GM21825 (cell line): ENCODE measurements around the gene KIAA0930.

Experiments
- ATAC-seq: cut with Tn5 transposase; IDR thresholded peaks from one replicate; pipeline ENCODE4 v1.9.1; 2021; ENCODE audit warnings: mild to moderate bottlenecking, moderate library complexity; ENCODE audit not compliant: unreplicated experiment

The KIAA0930 gene

DNA sequence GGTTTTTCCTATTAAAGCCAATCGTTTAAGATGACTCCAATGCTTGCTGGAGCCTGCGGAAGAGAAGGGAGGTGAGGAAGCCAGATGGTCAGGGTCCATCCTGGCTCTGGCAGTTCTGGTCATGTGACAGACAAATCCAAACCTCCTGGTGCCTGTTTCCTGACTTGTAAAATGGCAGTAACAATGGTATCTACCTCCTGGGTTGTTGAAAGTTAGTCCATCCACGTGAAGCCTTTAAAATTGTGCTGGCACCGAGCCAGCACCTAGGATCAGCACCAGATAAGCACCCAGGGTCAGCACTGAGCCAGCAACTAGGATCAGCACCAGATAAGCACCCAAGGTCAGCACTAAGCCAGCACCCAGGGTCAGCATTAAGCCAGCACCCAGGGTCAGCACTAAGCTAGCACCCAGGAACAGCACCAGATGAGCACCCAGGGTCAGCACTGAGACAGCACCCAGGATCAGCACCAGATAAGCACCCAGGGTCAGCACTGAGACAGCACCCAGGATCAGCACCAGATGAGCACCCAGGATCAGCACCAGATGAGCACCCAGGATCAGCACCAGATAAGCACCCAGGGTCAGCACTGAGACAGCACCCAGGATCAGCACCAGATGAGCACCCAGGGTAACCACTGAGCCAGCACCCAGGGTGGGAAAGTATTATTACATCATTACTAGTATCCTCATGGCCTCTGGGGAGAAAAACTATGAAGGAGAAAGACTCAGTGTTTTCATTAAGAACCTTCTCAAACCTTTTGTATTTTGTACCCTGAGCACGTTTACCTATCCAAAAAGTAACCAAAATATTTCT lies 17.2 kb downstream of the KIAA0930 start:
- no peak for ATAC-seq

DNA sequence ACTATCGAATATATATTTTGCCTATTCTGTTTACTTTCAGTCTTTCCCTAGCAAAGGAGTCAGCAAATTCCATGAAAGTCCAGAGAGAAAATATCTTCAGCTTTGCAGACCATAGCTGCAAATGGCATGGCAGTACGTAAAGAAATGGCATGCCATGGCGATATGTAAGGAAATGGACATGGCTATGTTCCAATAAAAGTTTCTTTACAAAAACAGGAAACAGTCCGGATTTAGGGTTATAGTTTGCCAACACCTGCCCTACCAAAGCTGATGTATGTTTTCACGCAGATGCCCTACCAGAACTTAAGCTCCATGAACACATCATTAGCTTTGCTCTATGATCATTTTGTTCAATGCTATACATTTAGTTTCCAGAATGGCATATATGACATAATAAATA lies 19.5 kb downstream of the KIAA0930 start:
- ATAC-seq, result no peak

DNA sequence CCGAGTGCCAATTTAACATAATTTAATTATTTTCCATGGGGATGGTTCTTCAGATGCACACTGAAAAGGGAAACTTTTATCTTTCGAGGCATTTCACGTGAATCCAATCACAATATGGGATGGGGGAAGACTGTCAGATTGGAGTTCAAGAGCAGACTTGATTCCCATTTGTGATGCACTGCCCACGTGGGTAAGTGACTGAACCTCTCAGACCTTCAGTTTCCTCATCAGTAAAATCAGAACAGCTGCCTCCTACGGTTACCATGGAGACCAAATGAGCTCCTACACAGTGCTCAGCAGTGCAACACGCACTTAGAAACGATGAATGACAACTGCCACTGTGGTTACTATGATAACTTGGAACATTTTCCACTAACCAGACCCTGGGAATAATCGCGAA lies 21.7 kb downstream of the KIAA0930 start:
- ATAC-seq, result no peak

DNA sequence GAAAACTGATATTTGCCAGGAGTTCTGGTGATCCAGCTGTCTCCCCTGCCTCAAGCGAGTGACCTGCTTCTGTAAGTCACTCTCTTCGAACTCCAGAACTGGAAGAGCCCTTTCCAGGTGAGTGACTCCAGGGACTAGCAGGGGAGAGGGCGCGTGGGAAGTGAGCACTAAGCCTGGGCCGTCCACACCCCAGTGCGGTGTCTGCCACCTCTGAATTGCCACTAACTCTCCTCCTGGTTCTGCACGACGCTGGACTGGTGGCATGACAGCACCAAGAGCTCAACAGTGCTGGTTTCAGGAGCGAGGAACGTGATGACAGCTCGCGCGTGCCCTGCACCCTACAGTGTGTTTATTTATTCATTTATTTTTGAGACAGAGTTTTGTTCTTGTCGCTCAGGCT lies 22.9 kb downstream of the KIAA0930 start:
- ATAC-seq, result no peak

DNA sequence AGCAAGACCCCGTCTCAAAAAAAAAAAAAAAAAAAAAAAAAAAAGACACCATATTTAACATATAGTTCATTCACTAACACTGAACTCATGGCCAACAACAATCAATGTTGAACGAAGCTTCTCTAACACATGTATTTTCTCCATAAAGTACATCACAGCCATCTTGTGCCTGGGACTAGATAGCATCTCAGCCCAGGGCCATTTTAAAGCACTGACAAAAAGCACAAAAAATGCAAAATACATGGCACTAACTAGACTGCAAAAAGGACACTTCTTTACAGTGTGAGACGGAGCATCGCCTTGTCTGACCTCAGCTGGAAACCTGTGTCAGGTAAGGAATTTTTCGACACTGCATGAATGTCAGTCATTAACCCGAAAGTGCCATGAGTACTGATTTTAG lies 23.3 kb downstream of the KIAA0930 start:
- ATAC-seq, result no peak

DNA sequence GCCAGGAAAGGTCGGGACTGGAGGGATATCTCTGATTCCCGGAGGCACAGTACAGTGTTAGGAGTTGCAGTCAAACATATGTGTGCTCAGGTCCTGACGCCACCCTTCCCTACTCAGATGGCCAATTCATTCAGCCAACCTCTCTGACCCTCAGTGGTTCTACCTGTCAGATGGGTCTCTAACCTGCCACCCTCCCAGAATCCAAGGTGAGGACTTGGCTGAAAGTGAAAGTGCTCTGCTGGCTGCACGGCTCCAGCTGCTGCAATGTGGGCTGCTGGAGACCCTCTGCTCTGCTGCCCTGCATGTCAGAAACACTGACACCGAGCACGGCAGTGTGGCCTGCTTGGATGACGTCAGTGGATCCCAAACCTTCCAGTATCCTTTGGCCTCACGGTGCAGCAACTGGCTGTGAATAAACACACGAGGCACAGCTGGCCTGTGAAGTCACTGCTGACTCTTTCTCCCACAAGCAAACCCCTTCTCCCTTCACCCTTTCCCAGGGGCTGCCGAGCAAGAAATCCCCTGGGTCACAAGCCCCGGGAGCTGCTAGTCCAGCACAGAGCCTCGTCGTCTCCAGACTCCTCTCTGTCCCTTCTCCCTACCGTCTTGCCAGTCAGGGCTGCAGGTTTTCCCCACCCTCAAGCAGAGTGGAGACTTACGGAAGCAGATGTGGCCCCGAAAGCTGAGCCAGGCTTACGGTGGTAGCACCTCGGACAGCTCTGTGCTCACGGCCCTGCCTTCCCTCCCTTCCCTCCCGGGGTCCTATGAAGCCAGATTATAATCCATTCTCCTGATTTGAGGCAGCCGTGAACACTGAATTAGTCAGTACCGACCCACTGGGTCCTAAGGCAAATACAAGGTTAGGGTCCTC lies 24.3 kb downstream of the KIAA0930 start:
- no peak for ATAC-seq

DNA sequence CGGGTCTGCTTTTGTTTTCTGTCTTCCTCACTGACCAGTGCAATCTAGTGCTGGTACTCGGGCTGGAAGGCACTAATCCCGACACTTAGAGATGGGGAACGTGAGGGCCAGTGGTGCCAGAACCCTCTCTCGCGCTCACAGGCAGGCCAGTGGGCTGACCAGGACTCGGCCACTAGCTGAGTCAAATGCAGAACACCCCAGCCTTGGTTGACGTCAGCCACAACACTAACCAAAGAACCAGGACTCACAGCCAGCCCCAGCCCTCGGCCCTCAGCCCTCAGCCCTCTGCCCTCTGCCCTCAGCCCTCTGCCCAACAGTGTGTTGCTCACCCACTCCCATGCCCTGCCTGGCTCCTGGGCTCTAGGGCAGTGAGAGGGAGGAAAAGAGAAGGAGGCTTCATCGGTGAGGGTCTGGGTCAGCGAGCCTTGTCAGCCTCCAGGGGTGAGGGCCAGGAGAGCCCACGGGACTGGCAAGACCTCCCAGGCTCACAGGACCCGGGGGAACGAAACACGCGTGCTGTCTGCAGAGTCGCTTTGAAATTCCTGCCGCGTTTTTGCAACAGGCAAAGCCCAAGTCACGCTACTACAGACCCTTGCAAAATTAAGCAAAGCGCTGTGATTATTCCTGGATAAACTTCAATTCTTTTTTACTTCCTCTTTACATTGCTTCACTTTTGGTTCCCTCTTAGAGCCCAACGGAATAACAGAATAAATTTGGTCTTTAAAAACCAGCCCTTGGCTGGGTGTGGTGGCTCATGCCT lies 27.5 kb downstream of the KIAA0930 start:
- ATAC-seq, result no peak

DNA sequence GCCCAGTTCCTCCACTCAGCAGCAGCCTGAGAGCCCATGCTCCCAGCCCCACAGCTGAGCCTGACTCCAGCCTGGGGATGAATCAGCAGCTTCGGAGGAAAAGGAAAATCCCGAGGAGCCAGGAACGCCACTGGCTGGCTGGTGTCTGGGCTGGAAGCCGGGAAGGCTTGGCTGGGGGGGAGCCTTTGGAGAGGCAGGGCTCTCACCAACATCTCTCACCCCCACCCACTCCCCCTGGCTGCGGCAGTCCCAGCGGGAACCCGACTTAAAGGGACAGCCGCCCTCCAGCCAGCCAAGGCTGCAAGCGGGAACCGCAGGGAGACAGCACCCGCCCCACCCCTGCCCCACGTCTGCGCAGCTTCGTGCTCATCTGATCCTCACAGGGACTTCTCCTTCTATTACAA lies 28.4 kb downstream of the KIAA0930 start:
- no peak for ATAC-seq

DNA sequence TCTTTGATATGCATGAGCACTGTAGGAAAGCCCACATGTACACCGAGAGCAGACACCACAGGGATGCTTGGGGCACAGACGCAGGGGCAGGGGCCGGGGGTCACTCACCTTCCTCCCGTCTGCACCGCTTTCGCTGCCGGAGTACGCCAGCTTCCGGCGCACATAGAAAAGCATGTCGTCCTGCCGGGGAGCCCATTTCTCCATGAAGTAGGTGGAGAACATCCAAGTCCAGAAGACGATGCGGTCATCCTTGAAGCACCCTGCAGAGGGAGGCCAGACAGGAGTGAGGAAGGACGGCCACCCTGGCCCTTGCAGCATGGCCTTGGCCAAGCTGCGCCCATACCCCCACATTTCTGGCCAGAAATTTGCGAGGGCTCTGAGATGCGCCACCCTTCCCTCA lies 28.8 kb downstream of the KIAA0930 start:
- no peak for ATAC-seq

DNA sequence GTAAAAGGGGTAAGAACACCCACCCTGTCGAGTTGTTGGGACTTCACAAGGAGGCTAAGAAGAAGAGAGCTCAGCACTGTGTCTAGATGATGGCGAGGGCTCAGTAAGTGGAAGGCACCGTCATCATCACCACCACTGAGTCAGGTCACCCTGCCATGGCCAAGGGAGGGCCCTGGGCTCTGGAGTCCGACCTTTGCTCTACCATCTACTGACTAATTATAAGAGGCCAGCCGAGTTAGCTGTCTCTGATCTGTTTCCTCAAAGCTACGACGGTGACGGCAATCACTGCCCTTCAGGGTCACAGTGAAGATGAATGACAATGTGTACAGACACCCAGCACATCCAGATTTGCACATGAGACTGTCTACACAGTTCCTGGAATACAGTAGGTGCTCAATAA lies 29.3 kb downstream of the KIAA0930 start:
- no peak for ATAC-seq

DNA sequence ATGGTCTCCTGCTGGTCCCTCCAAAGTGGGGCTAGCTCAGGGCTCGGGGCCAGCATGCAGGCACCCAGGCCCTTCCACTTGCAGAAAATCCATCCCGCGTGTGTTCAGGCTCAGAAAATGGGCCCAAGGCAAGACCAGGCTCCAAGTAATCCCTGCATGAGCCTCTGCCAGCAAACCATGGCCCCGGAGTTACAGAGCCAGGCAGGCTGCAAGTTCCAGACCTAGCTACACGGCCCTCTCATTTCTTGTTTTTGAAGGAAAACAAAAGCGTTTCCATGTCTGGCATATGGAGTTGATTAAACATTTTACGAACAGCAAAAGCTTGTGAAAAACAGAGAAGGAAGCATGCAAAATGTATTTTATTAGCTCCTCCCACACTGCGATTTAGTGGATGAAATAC lies 29.7 kb downstream of the KIAA0930 start:
- no peak for ATAC-seq

DNA sequence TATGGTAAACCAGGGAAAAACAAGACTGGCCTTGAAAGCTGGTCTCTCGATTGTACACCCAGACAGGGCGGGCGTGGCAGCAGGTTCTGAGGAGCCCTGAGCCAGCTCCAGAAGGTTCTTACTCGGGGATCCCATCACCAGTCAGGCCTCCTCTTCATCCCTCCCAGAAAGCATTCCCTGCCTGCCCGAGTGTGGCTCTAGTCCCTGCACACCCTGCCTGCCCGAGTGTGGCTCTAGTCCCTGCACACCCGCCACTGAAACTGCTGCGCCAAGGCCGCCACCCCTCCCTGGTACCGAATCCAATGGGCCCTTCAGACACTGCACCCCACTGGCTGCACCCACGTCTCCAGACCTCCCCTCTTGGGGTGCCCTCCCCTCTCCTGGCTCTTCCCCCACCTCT lies 30.1 kb downstream of the KIAA0930 start:
- no peak for ATAC-seq

DNA sequence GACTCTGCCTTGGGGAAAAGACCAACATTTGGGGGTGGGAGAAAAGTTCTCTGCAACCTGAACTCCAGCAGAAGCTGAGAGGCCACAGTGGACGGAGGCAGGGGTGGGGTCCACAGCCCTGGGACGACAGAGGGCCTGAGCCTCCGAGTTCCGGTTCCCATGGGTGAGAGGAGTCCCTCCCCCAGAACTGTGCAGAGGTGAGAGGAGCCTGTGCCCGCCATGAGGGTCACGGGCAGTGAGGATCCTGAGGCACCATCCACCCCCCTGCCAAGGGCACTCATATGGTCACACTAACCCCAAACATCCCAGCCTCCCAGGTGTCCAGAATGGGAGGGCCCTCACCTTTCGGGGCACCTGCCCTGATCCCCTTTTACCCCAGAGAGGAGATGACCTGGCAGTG lies 30.5 kb downstream of the KIAA0930 start:
- no peak for ATAC-seq

DNA sequence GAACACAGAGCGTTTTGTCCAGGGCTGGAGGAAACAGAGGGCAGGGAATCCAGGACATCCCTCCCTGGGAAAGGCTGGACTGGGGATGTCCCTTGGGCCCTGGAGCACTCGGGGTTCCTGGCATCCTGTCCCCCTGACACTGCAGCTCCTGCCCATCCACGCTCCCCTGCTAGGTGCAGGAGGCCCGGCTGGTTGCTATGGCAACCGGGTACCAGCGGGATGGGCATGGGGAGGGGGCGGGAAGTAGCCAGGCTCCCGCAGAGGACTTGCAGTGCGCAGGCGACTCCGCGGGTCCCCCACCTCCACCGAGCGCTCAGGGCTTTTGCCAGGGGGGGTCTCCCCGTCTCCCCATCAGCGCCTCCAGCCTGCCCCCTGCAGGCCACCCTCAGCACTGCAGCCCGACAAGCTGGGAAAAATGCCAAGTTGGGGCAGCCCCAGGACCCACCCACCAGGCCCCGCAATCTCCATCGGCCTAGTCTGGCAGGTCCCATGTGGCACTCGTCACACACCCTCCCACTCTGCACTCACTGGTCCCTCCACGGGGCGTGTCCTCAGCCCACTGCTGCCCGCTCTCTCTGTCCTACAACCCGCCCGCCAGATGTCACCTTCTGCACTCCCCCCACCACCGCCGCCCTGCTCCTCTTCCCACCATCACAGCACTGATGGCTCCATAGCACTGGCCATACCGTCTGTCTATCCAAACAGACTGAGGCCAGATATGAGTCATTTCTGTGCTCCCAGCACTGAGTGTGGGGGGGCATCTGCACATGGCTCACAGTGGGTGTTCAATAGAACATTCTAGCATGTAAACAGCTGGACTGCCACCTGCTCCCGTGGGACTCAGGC lies 31.5 kb downstream of the KIAA0930 start:
- no peak for ATAC-seq

DNA sequence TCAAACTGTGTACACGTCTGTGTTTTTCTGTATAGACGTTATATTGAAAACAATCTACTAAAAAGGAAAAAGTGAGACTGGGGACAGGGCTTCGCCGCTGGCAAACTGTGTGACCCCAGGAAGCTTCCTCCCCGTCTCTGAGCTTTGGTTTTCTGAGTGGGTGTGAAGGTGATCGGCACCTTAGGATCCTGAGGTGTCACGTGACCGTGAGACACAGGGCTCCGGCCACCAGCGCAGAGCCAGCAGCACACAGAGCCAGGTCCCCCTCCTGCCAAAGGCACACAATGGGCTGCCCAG lies 32.0 kb downstream of the KIAA0930 start:
- no peak for ATAC-seq

DNA sequence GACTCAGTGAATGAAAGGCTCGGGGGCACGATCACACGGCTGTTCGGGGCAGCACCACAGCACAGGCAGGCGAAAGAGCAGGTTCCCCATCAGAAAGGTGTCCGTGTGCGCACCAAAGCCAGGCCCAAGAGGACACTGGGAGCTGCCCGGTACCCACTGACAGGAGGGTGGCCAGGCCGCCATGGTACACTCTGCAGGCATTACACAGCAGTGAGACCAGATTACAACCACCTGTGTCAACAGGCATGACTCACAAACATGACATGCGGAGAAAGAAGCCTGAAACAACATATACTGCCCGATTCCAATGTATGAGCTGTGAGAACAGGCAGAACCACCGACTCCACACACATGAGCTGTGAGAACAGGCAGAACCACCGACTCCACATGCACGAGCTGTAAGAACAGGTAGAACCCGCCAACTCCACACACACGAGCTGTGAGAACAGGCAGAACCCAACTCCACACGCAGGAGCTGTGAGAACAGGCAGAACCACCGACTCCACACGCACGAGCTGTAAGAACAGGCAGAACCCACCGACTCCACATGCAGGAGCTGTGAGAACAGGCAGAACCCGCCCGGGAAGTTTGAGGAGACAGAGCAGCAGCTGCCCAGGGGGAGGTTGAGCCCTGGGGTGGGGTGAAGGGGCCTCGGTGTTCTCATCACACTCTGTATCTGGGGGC lies 32.6 kb downstream of the KIAA0930 start:
- no peak for ATAC-seq

DNA sequence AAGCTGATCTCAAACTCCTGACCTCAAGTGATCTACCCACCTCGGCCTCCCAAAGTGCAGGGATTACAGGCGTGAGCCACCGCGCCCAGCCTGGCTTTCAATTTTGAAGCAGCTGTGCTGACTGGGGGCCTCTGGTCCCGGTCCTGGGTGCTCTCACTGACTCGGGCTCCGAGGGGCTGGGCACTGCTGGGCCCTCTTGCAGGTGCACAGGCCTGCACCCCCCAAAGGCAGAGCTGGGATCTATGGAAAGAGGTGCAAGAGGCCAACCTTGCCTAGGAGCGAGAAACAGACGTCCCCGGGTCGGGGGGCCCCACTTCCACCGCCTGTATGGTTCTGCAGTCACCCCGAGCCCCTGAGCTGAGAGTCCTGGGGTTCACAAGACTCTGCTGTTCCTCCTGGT lies 33.2 kb downstream of the KIAA0930 start:
- ATAC-seq, result no peak

DNA sequence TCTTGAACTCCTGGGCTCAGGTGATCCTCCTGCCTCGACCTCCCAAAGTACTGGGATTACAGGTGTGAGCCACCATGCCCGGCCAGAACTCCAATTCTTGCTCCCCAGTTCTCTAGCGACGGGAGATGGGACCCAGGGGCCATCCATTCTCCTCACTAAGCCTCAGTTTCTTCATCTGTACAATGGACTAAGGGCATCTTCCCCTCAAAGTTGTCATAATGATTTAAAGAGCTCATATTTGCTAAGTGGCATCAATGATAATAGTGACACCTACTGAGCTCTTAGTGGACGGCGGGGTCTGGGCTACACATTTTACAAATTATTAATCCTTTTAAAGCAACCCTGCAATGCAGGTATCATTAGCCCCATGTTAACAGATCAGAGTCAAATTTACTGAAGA lies 34.5 kb downstream of the KIAA0930 start:
- ATAC-seq, result no peak

DNA sequence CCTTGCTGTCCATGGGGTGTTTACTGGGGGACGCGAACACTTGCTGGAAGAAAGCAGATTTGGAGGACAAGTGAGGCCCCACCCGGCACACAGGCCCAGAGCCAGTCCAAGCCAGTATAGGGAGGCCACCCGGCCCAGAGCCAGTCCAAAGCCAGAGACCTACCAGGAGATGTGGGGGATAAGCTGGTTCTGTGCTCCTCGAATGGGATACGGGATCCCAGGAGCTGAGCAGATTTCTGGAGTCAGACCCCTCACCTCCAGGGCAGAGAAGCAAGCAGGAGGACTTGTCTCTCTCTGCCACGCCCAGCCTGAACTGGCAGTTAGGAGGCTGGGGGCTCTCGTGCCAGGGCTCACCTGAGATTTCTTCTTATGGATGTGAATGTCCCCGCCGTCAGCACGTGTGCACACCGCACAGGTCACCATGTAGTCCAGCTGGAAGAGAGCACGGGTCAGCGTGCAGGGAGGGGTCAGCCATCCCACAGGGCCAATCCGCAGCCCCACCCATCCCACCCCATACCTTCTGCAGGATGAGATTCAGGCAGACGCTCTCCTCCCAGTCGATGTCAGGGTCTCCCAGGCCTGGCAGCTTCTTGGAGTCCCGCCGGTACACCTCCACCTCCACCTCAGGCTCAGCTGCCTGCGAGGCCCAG lies 35.3 kb downstream of the KIAA0930 start:
- ATAC-seq, result no peak

DNA sequence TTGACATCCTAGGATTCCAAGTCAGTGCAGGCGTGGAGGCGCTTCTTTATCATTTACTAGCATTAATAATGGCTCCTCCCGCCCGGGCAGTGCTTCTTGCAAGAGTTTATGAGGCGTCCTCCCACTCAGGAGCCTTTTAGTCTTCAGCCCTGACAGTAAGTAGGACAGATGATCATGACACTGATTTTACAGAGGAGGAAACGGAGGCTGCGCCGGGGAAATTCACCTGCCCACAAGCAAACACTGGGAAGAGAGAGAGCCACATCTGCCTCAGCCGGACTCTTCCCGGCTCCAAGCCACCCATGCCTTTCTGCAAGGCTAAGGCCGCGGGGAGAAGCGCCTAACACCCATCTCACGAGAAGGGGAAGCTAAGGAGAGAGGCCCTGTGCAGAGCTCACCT lies 35.9 kb downstream of the KIAA0930 start:
- ATAC-seq, result no peak
